Measurements from ENCODE around the gene FKRP.

GRCh38 chr19:46753420-46754155 is 7.7 kb downstream of the FKRP start:
- TF ChIP-seq CTCF (conservative IDR thresholded peaks at IDR 0.05): peak; percentile 61
- TF ChIP-seq EZH2 (IDR thresholded peaks at IDR 0.05; ENCODE audit: low read depth): no peak

All from PC-9 (cell line).